Activated CD8-positive, alpha-beta memory T cell treated with anti-CD3 and anti-CD28 coated beads, Interleukin-2, amount 50 U/mL, for 24 hours (primary cell): ENCODE data around the gene WDTC1.
"Not testable (repeated sequence)": the region's sequence is repeated elsewhere in the genome, so short reads cannot be mapped to it uniquely, and the experiment has no call there.

ENCODE experiments used
- DNase-seq: peaks from one replicate; pipeline ENCODE4 v3.0.0-alpha.2; 2020; ENCODE audit errors: extremely low read depth

WDTC1 gene

DNA sequence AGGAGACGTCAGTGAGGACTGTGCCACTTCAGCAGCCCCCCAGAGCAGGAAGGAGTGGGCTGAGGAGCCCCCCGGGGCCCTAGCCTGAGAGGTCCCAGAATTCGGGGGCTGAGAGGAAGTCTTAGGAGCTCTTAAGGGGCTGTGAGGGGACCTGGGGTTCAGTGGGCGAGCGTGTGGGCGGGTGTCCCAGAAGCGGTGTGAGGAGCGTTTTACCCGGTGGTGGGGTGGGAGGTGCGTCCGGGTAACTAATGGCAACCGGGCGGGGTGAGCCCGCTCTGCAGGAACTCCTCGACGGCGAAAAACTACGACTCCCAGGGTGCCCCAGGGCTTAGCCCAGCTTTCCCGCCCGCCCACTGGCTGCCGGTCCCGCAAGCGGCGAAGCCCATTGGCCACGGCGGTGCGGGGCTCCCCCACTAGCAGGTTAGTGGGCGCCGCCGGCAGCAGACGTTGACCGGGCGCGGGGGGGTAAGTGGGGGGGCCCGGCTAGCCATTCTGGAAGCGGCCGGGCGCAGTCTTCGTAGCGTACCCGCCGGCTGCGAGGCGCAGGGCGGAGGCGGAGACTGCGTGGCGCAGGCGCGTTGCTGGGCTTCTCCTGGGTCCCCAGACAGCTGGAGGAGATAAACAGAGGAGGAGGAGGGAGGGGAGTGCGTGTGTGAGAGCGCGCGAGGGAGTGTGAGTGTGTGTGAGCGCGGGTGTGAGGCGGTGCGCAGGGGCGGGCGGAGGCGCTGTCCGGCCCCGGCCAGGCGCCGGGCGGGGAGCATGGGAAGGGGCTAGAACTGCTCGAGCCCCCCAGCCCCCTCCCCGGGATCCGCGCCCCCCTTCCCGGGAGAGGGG, at the start of gene WDTC1:
Gene WDTC1, plus strand, starts transcription at position 584 of the 834 bp plus-strand sequence. CDS start 26,423 bp downstream, outside the sequence.
- DNase-seq, result peak; percentile 93

- not testable (repeated sequence) for DNase-seq
Measured at GRCh38 chr1:27184665-27185064, 49.8 kb upstream of the WDTC1 start.

- no peak for DNase-seq
Measured at GRCh38 chr1:27192039-27192529, 42.3 kb upstream of the WDTC1 start.

- DNase-seq, result no peak
Measured at GRCh38 chr1:27193194-27193593, 41.2 kb upstream of the WDTC1 start.

- no peak for DNase-seq
Measured at GRCh38 chr1:27201295-27201694, 33.1 kb upstream of the WDTC1 start.

GRCh38 chr1:27203946-27204345, 30.5 kb upstream of the WDTC1 start:
- DNase-seq, result no peak

DNA sequence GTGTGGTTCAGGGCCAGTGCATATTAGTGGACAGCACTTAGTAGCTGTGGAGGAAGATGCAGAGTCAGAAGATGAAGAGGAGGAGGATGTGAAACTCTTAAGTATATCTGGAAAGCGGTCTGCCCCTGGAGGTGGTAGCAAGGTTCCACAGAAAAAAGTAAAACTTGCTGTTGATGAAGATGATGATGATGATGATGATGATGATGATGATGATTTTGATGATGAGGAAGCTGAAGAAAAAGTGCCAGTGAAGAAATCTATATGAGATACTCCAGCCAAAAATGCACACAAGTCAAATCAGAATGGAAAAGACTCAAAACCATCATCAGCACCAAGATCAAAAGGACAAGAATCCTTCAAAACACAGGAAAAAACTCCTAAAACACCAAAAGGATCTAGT, 27.2 kb upstream of the WDTC1 start:
- not testable (repeated sequence) for DNase-seq

GRCh38 chr1:27208143-27208850, 26.1 kb upstream of the WDTC1 start:
- not testable (repeated sequence) for DNase-seq

DNA sequence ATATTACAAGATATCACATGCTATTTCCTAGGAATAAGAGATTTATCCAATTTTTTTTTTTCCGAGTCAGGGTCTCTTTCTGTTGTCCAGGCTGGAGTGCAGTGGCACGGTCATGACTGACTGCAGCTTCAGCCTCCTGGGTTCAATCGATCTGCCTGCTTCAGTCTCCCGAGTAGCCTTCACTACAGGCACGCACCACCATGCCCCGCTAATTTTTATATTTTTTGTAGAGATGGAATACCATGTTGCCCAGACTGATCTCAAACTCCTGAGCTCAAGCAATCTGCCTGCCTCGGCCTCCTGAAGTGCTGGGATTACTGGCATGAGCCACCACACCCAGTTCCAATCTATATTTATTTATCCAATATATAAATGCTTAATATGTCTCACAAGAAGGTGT, 18.0 kb upstream of the WDTC1 start:
- DNase-seq, result no peak

- DNase-seq, result no peak
Measured at GRCh38 chr1:27217401-27217800, 17.0 kb upstream of the WDTC1 start.

DNA sequence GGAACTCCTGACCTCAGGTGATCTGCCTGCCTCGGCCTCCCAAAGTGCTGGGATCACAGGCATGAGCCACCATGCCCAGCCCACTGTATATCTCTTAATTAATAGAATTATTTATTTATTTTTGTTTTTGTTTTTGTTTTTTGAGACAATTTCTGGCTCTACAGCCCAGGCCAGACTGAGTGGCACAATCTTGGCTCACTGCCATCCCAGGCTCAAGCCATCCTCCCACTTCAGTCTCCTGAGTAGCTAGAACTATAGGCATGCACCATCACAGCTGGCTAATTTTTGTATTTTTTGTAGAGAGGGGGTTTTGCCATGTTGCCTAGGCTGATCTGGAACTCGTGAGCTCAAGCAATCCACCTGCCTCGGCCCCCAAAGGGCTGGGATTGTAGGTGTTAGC, 15.7 kb upstream of the WDTC1 start:
- DNase-seq, result no peak

GRCh38 chr1:27220096-27220495, 14.3 kb upstream of the WDTC1 start:
- no peak for DNase-seq

GRCh38 chr1:27220702-27221497, 13.5 kb upstream of the WDTC1 start:
- not testable (repeated sequence) for DNase-seq

DNA sequence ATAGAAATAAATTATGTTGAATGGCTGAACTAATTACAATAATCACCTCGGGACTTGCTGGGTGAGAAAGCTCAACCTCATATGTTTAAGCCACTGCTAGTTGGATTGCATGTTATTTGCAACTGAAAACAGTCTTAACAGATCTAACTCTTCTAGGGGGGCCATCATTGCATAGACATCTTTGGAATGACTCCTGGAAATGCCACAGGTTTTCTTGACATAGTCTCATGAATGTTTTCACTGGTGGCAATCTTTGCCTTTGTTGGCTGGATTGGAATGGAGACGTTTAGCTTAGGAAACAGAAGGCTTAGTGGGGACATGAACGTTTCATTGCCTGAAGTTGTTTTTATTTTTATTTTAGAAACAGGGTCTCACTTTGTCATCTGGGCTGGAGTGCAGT, 8.8 kb upstream of the WDTC1 start:
- no peak for DNase-seq

GRCh38 chr1:27227765-27228164, 6.7 kb upstream of the WDTC1 start:
- DNase-seq, result no peak

- DNase-seq, result no peak
Measured at GRCh38 chr1:27233667-27234048, 774 bp upstream of the WDTC1 start.

DNA sequence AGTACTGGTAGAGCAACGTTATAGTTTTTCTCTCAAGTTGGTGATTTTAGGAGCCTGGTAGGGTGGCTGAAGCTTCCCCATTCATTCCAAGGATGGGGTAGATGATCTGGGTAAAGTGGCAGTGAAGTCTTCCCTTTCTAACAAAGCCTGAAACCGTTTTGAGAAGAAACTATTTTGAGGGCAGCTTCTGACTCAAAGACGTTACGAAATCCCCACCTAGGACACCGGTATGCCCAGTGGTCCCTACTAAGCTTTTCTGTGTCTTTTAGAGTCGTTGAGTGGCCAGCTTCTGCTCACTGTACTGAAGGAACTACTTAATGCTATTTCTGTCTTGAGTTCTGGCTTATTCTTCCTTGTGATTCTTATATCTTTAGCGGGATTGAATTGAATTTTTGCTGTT, 1.4 kb downstream of the WDTC1 start:
- DNase-seq, result no peak

DNA sequence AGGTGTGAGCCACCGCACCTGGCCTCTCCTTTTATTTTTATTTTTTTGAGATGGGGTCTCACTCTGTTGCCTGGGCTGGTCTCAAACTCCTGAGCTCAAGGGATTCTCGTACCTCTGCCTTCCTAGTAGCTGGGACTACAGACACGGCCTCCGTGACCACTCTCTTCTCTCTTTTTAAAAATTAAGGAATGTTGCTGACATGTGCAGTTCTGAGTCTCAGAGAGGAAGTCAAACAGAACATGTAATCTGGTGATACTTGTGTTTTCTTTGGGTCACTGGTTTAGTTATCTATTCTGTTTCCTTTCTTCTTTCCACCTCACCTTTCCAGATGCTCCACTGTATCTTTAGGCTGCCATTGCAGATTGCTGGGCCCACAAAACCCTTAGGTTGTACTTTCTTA, 2.7 kb downstream of the WDTC1 start:
- DNase-seq, result no peak

DNA sequence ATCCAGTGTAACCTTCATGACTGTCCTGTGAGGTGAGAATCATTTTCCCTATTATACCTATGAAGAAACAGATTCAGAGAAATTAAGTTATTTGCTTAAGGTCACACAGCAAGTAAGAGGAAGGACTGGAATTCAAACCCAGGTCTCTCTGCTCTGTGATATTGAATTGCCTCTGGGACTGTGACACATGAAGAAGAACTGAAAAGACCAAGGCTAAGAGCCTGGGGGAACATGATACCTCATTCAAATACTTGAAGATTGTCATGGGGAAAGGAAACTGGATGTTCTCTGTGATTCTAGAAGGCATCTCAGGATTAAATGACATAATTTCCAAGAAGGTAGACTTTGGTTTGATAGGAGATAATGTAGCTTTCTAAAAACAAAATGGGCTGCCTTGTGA, 3.6 kb downstream of the WDTC1 start:
- DNase-seq, result no peak

DNA sequence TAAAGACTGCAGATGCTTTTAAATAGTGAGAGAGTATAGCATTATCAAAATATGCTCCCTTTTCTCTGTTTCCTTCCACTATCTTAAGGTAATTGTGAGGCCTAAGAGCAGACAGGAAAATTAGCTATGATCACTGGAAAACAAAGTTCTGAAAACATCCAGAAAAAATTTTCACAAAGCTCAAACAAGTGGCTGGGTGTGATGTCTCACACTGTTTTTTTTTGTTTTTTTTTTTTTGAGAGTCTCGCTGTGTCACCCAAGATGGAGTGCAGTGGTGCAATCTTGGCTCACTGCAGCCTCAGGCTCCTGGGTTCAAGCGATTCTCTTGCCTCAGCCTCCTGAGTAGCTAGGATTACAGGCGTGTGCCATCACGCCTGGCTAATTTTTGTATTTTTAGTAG, 7.2 kb downstream of the WDTC1 start:
- no peak for DNase-seq

DNA sequence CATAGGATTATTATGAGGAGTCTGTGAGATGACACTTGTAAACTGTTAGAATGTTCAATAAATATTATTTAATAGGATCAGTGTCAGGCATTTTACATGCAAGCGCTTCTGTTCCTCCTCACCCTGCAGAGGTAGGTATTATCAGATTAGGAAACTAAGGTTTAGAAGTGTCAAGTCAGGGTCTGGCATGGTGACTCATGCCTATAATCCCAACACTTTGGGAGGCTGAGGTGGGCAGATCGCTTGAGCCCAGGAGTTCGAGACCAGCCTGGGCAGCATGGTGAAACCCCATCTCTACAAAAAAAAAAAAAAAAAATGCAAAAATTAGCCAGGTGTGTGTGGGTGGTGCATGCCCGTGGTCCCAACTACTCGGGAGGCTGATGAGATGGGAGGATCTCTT, 9.2 kb downstream of the WDTC1 start:
- not testable (repeated sequence) for DNase-seq

DNA sequence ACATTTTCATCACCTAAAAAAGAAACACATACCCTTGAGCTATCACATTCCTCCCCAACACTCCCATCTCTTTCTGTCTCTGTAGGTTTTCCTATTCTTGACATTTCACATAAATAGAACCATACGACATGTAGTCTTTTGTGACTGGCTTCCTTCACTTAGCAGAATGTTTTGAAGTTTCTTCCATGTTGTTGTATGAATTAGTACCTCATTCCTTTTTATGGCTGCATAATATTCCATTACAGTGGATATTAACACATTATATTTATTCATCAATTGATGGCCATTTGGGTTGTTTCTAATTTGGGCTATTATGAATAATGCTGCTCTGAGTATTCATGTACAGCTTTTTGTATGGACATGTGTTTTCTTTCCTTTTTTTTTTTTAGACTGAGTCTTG, 11.8 kb downstream of the WDTC1 start:
- DNase-seq, result no peak
